SU-DHL-6 (cell line): Measurements from ENCODE around the gene SSX7.
"Not testable (repeated sequence)": the region's sequence is repeated elsewhere in the genome, so short reads cannot be mapped to it uniquely, and the experiment has no call there.

Experiments
- CTCF ChIP-seq: fragments of 200-600 bp; sonication (generic); IDR thresholded peaks from one replicate; pipeline ENCODE4 v1.5.1; 2017; ENCODE audit warnings: antibody characterized with exemption, mild to moderate bottlenecking, low read length, moderate library complexity; ENCODE audit not compliant: insufficient read depth, poor library complexity, severe bottlenecking
- EZH2phosphoT487 ChIP-seq: fragments of 200-600 bp; sonication (generic), shearing (Covaris generic); conservative IDR thresholded peaks from 2 replicates; pipeline ENCODE4 v1.6.1; 2018; ENCODE audit warnings: mild to moderate bottlenecking, antibody characterized with exemption, low read length, moderate library complexity, mixed read lengths

GRCh38 chrX:52662218-52662617, 7.5 kb upstream of the SSX7 start:
- TF ChIP-seq CTCF, EZH2phosphoT487: not testable (repeated sequence)
